M059J (cell line): ENCODE measurements around the gene PITPNB. TPM values are rescaled to one million over a fixed set of nuclear protein-coding genes. Genes with fewer than 3 reads are reported as not detected.

Experiments
- DNase-seq: peaks from one replicate; pipeline ENCODE4 v3.0.0-alpha.2; 2012; ENCODE audit warnings: low read depth
- total RNA-seq: library from RNA; depleted of rRNA; stranded (reverse); fragments of >200 nt; shearing (Covaris generic); gene quantifications from 2 replicates; pipeline ENCODE4 v1.2.3, GENCODE V29; 2014

PITPNB gene
- total RNA-seq, 1 experiment from 2014 or later = 18.9 TPM

GRCh38 chr22:27919942-27920755 is 1.1 kb upstream of the PITPNB start:
- DNase-seq = peak; percentile 72

- DNase-seq = peak; percentile 57
Measured at GRCh38 chr22:27918341-27919221, 475 bp downstream of the PITPNB start.

GRCh38 chr22:27915986-27916385 is 3.1 kb downstream of the PITPNB start:
- DNase-seq = no peak

DNA sequence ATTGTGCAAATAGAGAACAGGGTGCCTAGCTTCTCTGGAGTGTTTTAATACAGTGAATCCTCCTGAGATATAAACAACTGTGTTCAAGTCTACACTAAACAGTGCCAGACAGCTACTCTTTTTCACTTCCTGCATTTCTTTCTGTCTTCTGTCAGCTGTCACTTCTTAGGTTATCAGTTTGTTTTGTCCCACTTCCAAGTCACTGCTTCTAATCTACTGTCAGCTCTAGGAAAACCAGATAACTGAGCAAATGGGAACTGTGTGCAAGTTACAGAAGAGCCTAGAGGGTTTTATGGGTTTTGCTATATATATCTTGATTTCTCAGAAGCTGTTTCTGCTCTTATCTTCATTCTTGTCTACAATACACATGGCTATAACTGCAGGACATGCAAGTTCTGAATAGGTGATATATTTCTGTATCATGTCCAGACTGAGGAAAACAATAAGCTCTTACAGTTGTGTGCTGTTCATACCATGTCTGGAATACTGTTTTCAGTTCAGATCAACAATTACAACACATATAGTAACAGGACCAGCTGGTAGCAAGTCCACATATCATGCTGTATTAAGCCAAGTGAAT is 5.8 kb downstream of the PITPNB start:
- no peak for DNase-seq

- DNase-seq = no peak
Measured at GRCh38 chr22:27912101-27912500, 7.0 kb downstream of the PITPNB start.

DNA sequence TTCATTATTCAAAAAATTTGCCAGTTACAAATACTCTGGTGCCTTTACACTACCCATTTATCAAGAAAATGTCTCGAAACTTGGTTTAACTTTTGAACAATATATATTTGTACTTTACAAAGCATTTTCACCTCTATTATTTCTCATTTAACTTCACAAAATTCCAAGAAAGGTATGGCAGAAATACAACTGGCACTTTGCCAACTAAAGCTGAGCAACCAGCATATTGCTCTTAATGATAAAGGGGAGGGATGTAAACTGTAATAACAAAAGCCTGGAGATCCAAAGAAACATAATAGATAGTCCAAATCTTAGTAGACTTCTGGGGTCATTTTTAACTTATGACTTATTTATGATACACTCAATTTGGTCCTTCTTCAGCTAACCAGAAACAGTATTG is 7.7 kb downstream of the PITPNB start:
- no peak for DNase-seq

- DNase-seq = peak; percentile 24
Measured at GRCh38 chr22:27906241-27906640, 12.8 kb downstream of the PITPNB start.

GRCh38 chr22:27905653-27906052 is 13.4 kb downstream of the PITPNB start:
- DNase-seq = no peak

DNA sequence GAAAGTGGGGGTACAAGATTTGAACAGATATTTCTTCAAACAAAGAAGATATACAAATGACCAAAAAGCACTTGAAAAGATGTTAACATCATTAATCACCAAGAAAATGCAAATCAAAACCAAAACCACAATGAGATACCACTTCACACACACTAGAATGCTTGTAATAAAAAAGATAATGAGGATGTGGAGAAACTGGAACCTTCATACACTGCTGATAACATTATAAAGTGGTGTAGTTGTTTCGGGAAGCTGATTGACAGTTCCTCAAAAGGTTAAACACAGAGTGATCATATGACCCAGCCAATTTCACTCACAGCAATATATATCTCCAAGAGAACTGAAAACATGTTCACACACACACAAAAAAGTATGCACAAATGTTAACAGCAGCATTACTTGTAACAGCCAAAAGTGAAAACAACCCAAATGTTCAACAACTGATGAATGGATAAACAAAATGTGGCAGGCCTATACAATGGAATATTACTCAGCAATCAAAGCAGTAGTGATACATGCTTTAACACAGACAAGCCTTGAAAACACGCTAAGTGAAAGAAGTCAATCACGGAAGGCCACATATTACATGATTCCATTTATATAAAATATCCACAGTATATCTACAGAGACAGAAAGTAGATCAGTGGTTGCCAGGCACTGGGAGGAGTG is 15.1 kb downstream of the PITPNB start:
- DNase-seq = peak; percentile 35

DNA sequence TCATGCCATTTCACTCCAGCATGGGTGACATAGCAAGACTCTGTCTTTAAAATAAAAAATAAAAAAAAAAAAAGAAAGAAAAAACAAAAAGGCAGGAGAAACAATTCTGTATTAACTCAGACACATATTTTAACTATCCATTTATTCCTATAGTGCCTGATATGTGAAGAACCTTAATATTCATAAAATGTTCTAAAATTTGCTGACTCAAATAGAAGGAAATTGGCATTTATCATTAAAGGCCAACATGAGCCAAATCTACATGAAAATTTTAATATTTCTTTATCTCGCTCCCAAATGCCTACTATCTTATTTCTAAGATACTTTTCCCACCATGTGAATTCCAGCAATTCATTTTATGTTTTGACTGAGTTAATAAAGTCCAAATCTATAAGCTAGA is 18.9 kb downstream of the PITPNB start:
- no peak for DNase-seq

DNA sequence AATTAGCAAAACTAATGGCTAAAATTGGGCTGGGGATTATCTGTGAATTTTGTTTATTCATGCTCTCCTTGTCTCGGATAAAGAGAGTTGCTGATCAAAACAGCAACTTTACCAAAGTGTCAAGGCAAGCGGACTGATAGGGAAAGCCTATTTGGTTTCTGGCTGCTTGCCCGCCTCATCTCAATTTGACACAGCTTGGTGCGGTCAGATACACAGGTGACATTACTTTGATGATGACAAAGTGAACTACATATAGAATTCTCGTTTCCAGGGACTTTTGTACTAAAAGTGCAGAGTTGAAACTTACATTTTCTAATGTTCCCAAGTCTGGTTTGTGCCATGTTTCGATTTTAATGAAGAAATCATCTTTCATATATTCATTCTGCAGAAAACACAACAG is 22.8 kb downstream of the PITPNB start:
- no peak for DNase-seq

DNA sequence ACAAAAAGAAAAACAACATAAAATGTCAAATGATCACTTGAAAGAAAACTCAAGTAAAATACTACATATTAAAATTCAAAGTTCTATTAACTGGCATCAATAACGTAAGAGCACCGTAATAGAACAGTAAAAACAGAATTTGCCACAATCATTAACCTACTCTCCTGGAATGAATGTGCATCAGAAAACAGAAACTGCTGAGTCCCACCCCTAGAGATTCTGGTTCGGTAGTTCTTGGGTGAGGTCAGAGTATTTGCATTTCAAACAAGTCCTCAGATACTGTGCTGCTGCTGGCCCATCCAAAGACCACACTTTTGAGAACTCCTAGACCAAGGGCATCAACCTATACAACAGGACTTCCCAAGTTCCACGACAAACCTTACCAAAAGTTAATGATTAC is 23.5 kb downstream of the PITPNB start:
- no peak for DNase-seq

DNA sequence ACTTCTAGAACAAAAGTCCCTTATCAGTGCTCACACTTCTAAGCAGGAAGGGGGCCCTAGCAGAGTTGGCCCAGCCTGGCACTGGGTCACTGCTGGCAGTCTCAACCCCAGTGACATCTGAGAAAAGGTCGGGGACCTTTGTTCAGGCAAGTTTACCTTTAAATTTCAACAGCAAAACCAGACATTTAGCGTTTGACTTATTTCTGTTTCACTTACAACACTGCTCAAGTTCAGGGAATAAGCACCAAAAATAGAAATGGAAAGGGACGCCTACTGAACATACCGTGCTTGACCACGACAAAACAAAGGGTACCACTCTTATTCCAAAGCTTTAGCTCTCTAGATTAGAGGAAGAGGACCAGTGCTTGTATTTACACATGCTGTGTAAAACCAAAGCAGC is 26.2 kb downstream of the PITPNB start:
- DNase-seq = no peak

DNA sequence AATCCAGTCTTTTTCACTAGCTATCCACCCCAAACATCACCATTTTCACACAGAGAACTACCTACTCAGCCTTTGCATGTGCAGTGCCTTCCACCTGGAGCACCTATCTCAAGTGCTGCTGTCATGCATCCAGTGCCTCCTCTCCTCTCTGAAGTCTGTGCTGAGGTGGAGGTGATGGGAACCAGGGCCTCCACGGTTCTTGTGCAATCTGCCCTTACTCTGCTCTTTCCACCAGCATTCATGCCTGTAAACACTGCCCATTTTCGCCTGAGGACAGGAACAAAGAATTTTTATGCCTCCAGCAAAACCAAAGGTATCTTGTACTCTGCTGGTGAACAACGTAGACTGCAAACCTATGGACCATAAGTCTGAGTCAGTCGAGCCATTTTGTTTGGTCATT is 27.0 kb downstream of the PITPNB start:
- DNase-seq = no peak

GRCh38 chr22:27888310-27888709 is 30.7 kb downstream of the PITPNB start:
- no peak for DNase-seq

GRCh38 chr22:27886843-27887151 is 32.3 kb downstream of the PITPNB start:
- DNase-seq = no peak

- DNase-seq = peak; percentile 89
Measured at GRCh38 chr22:27885977-27886842, 32.8 kb downstream of the PITPNB start.

DNA sequence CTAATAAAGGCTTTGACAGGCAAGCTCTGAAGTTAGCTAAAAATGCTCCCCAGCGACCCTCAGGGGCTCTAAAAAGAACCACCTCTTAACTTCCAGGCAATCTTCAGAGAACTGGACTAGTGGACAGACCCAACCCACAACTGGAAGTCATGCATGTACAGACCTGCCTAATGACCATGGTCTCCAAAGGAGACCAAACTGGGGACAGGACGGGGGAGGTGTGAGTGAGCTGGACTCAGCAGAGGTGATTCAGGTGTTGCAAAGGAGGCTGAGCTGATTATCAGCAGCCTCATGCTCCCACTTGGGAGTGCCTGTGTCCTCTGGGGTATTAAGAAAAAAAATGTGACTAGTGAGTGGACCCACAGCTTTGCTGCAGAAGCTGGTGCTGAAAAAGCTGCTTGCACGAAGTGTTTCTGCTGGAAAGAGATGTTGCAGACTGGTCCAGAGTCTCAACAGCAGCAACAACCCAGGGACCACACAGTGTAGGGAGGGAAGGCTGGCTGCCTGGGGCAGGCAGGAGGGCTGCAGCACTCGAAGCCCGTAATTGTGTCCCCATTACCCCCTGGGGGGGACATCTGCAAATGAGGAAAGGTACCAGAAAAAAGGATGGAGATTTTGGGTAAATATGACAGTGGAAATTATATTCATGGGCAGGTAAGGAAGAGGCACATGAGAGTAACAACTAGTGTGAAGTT is 35.3 kb downstream of the PITPNB start:
- DNase-seq = no peak

GRCh38 chr22:27882507-27883290 is 36.4 kb downstream of the PITPNB start:
- DNase-seq = no peak

GRCh38 chr22:27881421-27881820 is 37.6 kb downstream of the PITPNB start:
- no peak for DNase-seq
